ENCODE measurements around the gene PRKCE. TPM values are rescaled to one million over a fixed set of nuclear protein-coding genes. Genes with fewer than 3 reads are reported as not detected.

The PRKCE gene
- total RNA-seq, 1 experiment from 2014 or later, result 17.7 TPM

GRCh38 chr2:45696708-45697107, 45.2 kb downstream of the PRKCE start:
- TF ChIP-seq CTCF (IDR thresholded peaks at IDR 0.05; ENCODE audit: unreplicated experiment), result no peak
- peaks cover 5% of the 10 kb centered on the region for H3K36me3 Mint-ChIP-seq (ENCODE audit: insufficient read depth, unreplicated experiment)
- H3K27ac Mint-ChIP-seq (ENCODE audit: unreplicated experiment), result no peak overlapping the region
- CTCF ChIA-PET, result no interaction called here
- H3K4me1 Mint-ChIP-seq (ENCODE audit: low read depth, unreplicated experiment), result no peaks in the 10 kb centered on the region
- H3K27me3 Mint-ChIP-seq (ENCODE audit: unreplicated experiment), result no peaks in the 10 kb centered on the region
- no peak for DNase-seq
- intact Hi-C loops (cut with micrococcal nuclease; ENCODE audit: unreplicated experiment), result no loop called here
- H3K9me3 Mint-ChIP-seq (ENCODE audit: low read depth, unreplicated experiment), result no peaks in the 10 kb centered on the region
- no peak overlapping the region for H3K4me3 Mint-ChIP-seq (ENCODE audit: low read depth, unreplicated experiment)
- no TSS peak for BruUV-seq (replicated peaks)

GRCh38 chr2:45697190-45697589, 45.7 kb downstream of the PRKCE start:
- H3K27ac Mint-ChIP-seq (ENCODE audit: unreplicated experiment), result no peak overlapping the region
- BruUV-seq (replicated peaks), result no TSS peak
- H3K4me3 Mint-ChIP-seq (ENCODE audit: low read depth, unreplicated experiment), result no peak overlapping the region
- H3K27me3 Mint-ChIP-seq (ENCODE audit: unreplicated experiment), result no peaks in the 10 kb centered on the region
- CTCF ChIA-PET, result no interaction called here
- H3K9me3 Mint-ChIP-seq (ENCODE audit: low read depth, unreplicated experiment), result no peaks in the 10 kb centered on the region
- DNase-seq, result no peak
- H3K4me1 Mint-ChIP-seq (ENCODE audit: low read depth, unreplicated experiment), result no peaks in the 10 kb centered on the region
- H3K36me3 Mint-ChIP-seq (ENCODE audit: insufficient read depth, unreplicated experiment), result peaks cover 5% of the 10 kb centered on the region
- no peak for TF ChIP-seq CTCF (IDR thresholded peaks at IDR 0.05; ENCODE audit: unreplicated experiment)
- intact Hi-C loops (cut with micrococcal nuclease; ENCODE audit: unreplicated experiment), result no loop called here

- no peak for DNase-seq
- intact Hi-C loops (cut with micrococcal nuclease; ENCODE audit: unreplicated experiment), result no loop called here
- TF ChIP-seq CTCF (IDR thresholded peaks at IDR 0.05; ENCODE audit: unreplicated experiment), result no peak
- no peaks in the 10 kb centered on the region for H3K27me3 Mint-ChIP-seq (ENCODE audit: unreplicated experiment)
- H3K4me1 Mint-ChIP-seq (ENCODE audit: low read depth, unreplicated experiment), result no peaks in the 10 kb centered on the region
- CTCF ChIA-PET, result no interaction called here
- H3K36me3 Mint-ChIP-seq (ENCODE audit: insufficient read depth, unreplicated experiment), result peaks cover 5% of the 10 kb centered on the region
- no peak overlapping the region for H3K27ac Mint-ChIP-seq (ENCODE audit: unreplicated experiment)
- H3K4me3 Mint-ChIP-seq (ENCODE audit: low read depth, unreplicated experiment), result no peak overlapping the region
- no TSS peak for BruUV-seq (replicated peaks)
- no peaks in the 10 kb centered on the region for H3K9me3 Mint-ChIP-seq (ENCODE audit: low read depth, unreplicated experiment)
These were observed 47.1 kb downstream of the PRKCE start for GRCh38 chr2:45698554-45698953.

- H3K4me1 Mint-ChIP-seq (ENCODE audit: low read depth, unreplicated experiment), result no peaks in the 10 kb centered on the region
- no TSS peak for BruUV-seq (replicated peaks)
- no peak overlapping the region for H3K4me3 Mint-ChIP-seq (ENCODE audit: low read depth, unreplicated experiment)
- no peak overlapping the region for H3K27ac Mint-ChIP-seq (ENCODE audit: unreplicated experiment)
- no peaks in the 10 kb centered on the region for H3K9me3 Mint-ChIP-seq (ENCODE audit: low read depth, unreplicated experiment)
- CTCF ChIA-PET, result no interaction called here
- no peaks in the 10 kb centered on the region for H3K27me3 Mint-ChIP-seq (ENCODE audit: unreplicated experiment)
- DNase-seq, result no peak
- H3K36me3 Mint-ChIP-seq (ENCODE audit: insufficient read depth, unreplicated experiment), result peaks cover 5% of the 10 kb centered on the region
- intact Hi-C loops (cut with micrococcal nuclease; ENCODE audit: unreplicated experiment), result no loop called here
- no peak for TF ChIP-seq CTCF (IDR thresholded peaks at IDR 0.05; ENCODE audit: unreplicated experiment)
These were observed 47.7 kb downstream of the PRKCE start for GRCh38 chr2:45699032-45699658.

Data from Calu3 (cell line).